ENCODE data around the gene C12orf60. TPM values are rescaled to one million over a fixed set of nuclear protein-coding genes. Genes with fewer than 3 reads are reported as not detected.

Gene C12orf60
- total and polyA plus RNA-seq, 5 donors from 2014 or later = 0.54 to 2.8 (median 1.4) TPM

- Mint-ChIP-seq H3K4me1 (peaks cover 0 to 6% (median 2%) of the 10 kb centered on the region in 4 donors), H3K9me3 (peaks cover 0 to 2% (median 0%) of the 10 kb centered on the region in 7 donors), H3K27ac (no peak overlapping the region), H3K36me3 (no peaks in the 10 kb centered on the region), H3K4me3 (no peak overlapping the region), H3K27me3 (peaks cover 32% of the 10 kb centered on the region)
- H3K27ac ChIP-seq (ENCODE audit: insufficient read depth, low read length, poor library complexity, severe bottlenecking) = no peak overlapping the region
- H3K9me3 ChIP-seq (ENCODE audit: control insufficient read depth in 2 of 2, low read length in 2 of 2) = no peaks in the 10 kb centered on the region
- H3K4me1 ChIP-seq (ENCODE audit: control insufficient read depth, insufficient read depth, low read length, poor library complexity, severe bottlenecking) = no peaks in the 10 kb centered on the region
- peaks cover 3% of the 10 kb centered on the region for H3K27me3 ChIP-seq (ENCODE audit: control insufficient read depth, insufficient read depth, low read length)
- H3K36me3 ChIP-seq (ENCODE audit: control insufficient read depth, insufficient read depth, low read length) = no peaks in the 10 kb centered on the region
- ATAC-seq (ENCODE audit: low read depth in 2 of 2) (no peak), DNase-seq (no peak)
- H3K4me3 ChIP-seq (ENCODE audit: low read depth, low read length) = no peak overlapping the region
Measured at GRCh38 chr12:14840616-14841015, 37.1 kb downstream of the C12orf60 start.

DNA sequence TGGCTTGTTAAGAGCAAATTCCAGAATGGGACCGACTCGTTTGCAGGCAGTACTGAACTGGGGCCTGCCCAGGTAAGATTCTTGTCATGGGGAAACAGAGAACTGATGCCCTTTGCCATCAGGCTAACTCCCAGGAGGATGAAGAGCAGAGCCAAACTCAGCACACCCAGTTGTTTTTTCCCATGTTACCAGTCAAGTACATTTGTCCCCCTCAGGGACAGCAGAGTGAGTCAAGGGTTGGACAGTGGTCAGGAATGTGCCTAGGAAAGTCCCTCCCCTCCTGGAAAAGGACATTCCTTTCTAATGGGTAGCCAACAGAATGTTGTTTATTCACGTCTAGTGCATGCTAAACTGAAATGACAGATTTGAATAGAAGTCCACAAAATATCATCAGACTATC lies 38.3 kb downstream of the C12orf60 start:
- ATAC-seq (ENCODE audit: low read depth in 2 of 2) (no peak), DNase-seq (no peak)
- Mint-ChIP-seq H3K27ac (no peak overlapping the region), H3K4me1 (peaks cover 0 to 7% (median 3%) of the 10 kb centered on the region in 4 donors), H3K4me3 (no peak overlapping the region), H3K9me3 (peaks cover 0 to 2% (median 0%) of the 10 kb centered on the region in 7 donors), H3K27me3 (peaks cover 23% of the 10 kb centered on the region), H3K36me3 (no peaks in the 10 kb centered on the region)
- Histone ChIP-seq H3K27ac (ENCODE audit: insufficient read depth, low read length, poor library complexity, severe bottlenecking) (no peak overlapping the region), H3K36me3 (ENCODE audit: control insufficient read depth, insufficient read depth, low read length) (no peaks in the 10 kb centered on the region), H3K9me3 (ENCODE audit: control insufficient read depth in 2 of 2, low read length in 2 of 2) (no peaks in the 10 kb centered on the region), H3K4me1 (ENCODE audit: control insufficient read depth, insufficient read depth, low read length, poor library complexity, severe bottlenecking) (no peaks in the 10 kb centered on the region), H3K27me3 (ENCODE audit: control insufficient read depth, insufficient read depth, low read length) (peaks cover 3% of the 10 kb centered on the region), H3K4me3 (ENCODE audit: low read depth, low read length) (no peak overlapping the region)

- no peak overlapping the region for H3K4me3 Mint-ChIP-seq
- no peaks in the 10 kb centered on the region for H3K36me3 Mint-ChIP-seq
- Histone ChIP-seq H3K27ac (ENCODE audit: insufficient read depth, low read length, poor library complexity, severe bottlenecking) (no peak overlapping the region), H3K4me3 (ENCODE audit: low read depth, low read length) (no peak overlapping the region), H3K9me3 (ENCODE audit: control insufficient read depth in 2 of 2, low read length in 2 of 2) (no peaks in the 10 kb centered on the region), H3K36me3 (ENCODE audit: control insufficient read depth, insufficient read depth, low read length) (no peaks in the 10 kb centered on the region), H3K27me3 (ENCODE audit: control insufficient read depth, insufficient read depth, low read length) (peaks cover 3% of the 10 kb centered on the region), H3K4me1 (ENCODE audit: control insufficient read depth, insufficient read depth, low read length, poor library complexity, severe bottlenecking) (no peaks in the 10 kb centered on the region)
- H3K27ac Mint-ChIP-seq = peak overlapping the region in 1 of 3 donors; percentile 7
- DNase-seq (no peak), ATAC-seq (ENCODE audit: low read depth in 2 of 2) (no peak)
- peaks cover 23% of the 10 kb centered on the region for H3K27me3 Mint-ChIP-seq
- peaks cover 0 to 2% (median 0%) of the 10 kb centered on the region in 7 donors for H3K9me3 Mint-ChIP-seq
- H3K4me1 Mint-ChIP-seq = peaks cover 0 to 7% (median 3%) of the 10 kb centered on the region in 4 donors
Measured at GRCh38 chr12:14842315-14842714, 38.8 kb downstream of the C12orf60 start.

DNA sequence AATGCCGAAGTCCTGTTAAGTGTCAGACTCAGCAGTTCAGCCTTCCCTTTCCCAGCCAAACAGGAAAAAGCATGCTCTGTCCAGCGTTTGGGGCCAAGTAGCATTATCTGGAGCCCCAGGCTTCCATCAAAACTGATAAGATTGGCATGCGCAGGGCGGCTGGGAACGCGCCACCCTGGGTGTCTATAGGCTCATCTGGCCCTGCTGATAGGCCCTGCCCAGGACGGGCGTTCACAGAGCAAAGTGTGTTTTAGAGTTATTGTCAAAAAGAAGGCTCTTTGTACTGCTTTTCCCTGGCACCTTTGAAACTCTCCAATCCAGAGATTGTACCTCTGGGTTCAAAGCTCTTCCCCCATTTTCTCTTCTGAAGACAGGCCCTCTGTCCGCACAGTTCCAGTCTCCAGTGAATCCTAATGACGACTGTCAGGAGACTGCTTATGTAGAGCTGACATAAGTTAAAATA lies 40.0 kb downstream of the C12orf60 start, which contains the start of gene ART4:
ART4 (minus strand) TSS at position 102 of the 463 bp plus-strand sequence. CDS start 413 bp downstream, outside the sequence.
- ATAC-seq (ENCODE audit: low read depth in 2 of 2) (no peak), DNase-seq (no peak)
- Histone ChIP-seq H3K9me3 (ENCODE audit: control insufficient read depth in 2 of 2, low read length in 2 of 2) (no peaks in the 10 kb centered on the region), H3K4me1 (ENCODE audit: control insufficient read depth, insufficient read depth, low read length, poor library complexity, severe bottlenecking) (no peaks in the 10 kb centered on the region), H3K27ac (ENCODE audit: insufficient read depth, low read length, poor library complexity, severe bottlenecking) (no peak within 1 kb of the TSS), H3K36me3 (ENCODE audit: control insufficient read depth, insufficient read depth, low read length) (no peaks in the 10 kb centered on the region), H3K4me3 (ENCODE audit: low read depth, low read length) (no peak within 1 kb of the TSS), H3K27me3 (ENCODE audit: control insufficient read depth, insufficient read depth, low read length) (peaks cover 2% of the 10 kb centered on the region)
- H3K4me1 Mint-ChIP-seq = peaks cover 0 to 7% (median 3%) of the 10 kb centered on the region in 4 donors
- no peaks in the 10 kb centered on the region for H3K9me3 Mint-ChIP-seq
- no peaks in the 10 kb centered on the region for H3K36me3 Mint-ChIP-seq
- H3K4me3 Mint-ChIP-seq = no peak within 1 kb of the TSS
- peak within 1 kb of the TSS in 2 of 3 donors; percentile 7 to 22 for H3K27ac Mint-ChIP-seq
- peaks cover 13% of the 10 kb centered on the region for H3K27me3 Mint-ChIP-seq

DNA sequence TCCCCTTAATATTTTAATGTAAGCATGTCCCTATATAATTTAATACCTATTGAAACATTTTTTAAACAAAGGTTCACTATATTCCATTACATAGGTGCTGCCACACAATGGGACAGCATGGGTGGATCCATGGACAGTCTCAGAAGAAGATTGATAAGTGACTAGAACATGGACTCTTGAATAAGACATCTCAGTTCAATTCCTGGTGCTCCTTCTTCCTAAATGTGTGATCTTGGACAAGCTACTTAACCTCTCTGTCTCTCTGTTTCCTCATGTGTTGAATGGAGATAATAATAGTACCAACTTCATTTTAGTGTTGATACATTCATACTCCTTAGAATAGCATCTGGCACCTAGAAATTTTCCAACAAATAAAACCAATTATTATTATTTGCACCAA lies 40.9 kb downstream of the C12orf60 start:
- H3K27me3 Mint-ChIP-seq = peaks cover 6% of the 10 kb centered on the region
- H3K9me3 ChIP-seq (ENCODE audit: control insufficient read depth in 2 of 2, low read length in 2 of 2) = no peaks in the 10 kb centered on the region
- no peaks in the 10 kb centered on the region for H3K9me3 Mint-ChIP-seq
- peaks cover 0 to 7% (median 3%) of the 10 kb centered on the region in 4 donors for H3K4me1 Mint-ChIP-seq
- ATAC-seq (ENCODE audit: low read depth in 2 of 2) (no peak), DNase-seq (no peak)
- no peak overlapping the region for H3K4me3 Mint-ChIP-seq
- H3K27ac Mint-ChIP-seq = no peak overlapping the region
- no peaks in the 10 kb centered on the region for H3K27me3 ChIP-seq (ENCODE audit: control insufficient read depth, insufficient read depth, low read length)
- H3K36me3 Mint-ChIP-seq = no peaks in the 10 kb centered on the region
- no peaks in the 10 kb centered on the region for H3K36me3 ChIP-seq (ENCODE audit: control insufficient read depth, insufficient read depth, low read length)
- H3K4me1 ChIP-seq (ENCODE audit: control insufficient read depth, insufficient read depth, low read length, poor library complexity, severe bottlenecking) = no peaks in the 10 kb centered on the region
- H3K27ac ChIP-seq (ENCODE audit: insufficient read depth, low read length, poor library complexity, severe bottlenecking) = no peak overlapping the region
- H3K4me3 ChIP-seq (ENCODE audit: low read depth, low read length) = no peak overlapping the region

- Histone ChIP-seq H3K27ac (ENCODE audit: insufficient read depth, low read length, poor library complexity, severe bottlenecking) (no peak overlapping the region), H3K4me1 (ENCODE audit: control insufficient read depth, insufficient read depth, low read length, poor library complexity, severe bottlenecking) (no peaks in the 10 kb centered on the region), H3K9me3 (ENCODE audit: control insufficient read depth in 2 of 2, low read length in 2 of 2) (no peaks in the 10 kb centered on the region), H3K27me3 (ENCODE audit: control insufficient read depth, insufficient read depth, low read length) (no peaks in the 10 kb centered on the region), H3K4me3 (ENCODE audit: low read depth, low read length) (no peak overlapping the region), H3K36me3 (ENCODE audit: control insufficient read depth, insufficient read depth, low read length) (no peaks in the 10 kb centered on the region)
- Mint-ChIP-seq H3K9me3 (no peaks in the 10 kb centered on the region), H3K4me1 (peaks cover 0 to 7% (median 3%) of the 10 kb centered on the region in 4 donors), H3K4me3 (peak overlapping the region in 1 of 4 donors; percentile 64), H3K27me3 (no peaks in the 10 kb centered on the region), H3K27ac (peak overlapping the region in 2 of 3 donors; percentile 20 to 78), H3K36me3 (no peaks in the 10 kb centered on the region)
- DNase-seq (peak; percentile 21 to 63 (median 55)), ATAC-seq (ENCODE audit: low read depth in 2 of 2) (peak; percentile 50 to 65)
Measured at GRCh38 chr12:14845350-14845750, 41.9 kb downstream of the C12orf60 start.

GRCh38 chr12:14846042-14846587 lies 42.6 kb downstream of the C12orf60 start:
- Histone ChIP-seq H3K27ac (ENCODE audit: insufficient read depth, low read length, poor library complexity, severe bottlenecking) (no peak overlapping the region), H3K4me1 (ENCODE audit: control insufficient read depth, insufficient read depth, low read length, poor library complexity, severe bottlenecking) (no peaks in the 10 kb centered on the region), H3K4me3 (ENCODE audit: low read depth, low read length) (no peak overlapping the region), H3K36me3 (ENCODE audit: control insufficient read depth, insufficient read depth, low read length) (no peaks in the 10 kb centered on the region), H3K27me3 (ENCODE audit: control insufficient read depth, insufficient read depth, low read length) (no peaks in the 10 kb centered on the region), H3K9me3 (ENCODE audit: control insufficient read depth in 2 of 2, low read length in 2 of 2) (no peaks in the 10 kb centered on the region)
- Mint-ChIP-seq H3K36me3 (no peaks in the 10 kb centered on the region), H3K9me3 (no peaks in the 10 kb centered on the region), H3K4me1 (peaks cover 0 to 7% (median 3%) of the 10 kb centered on the region in 4 donors), H3K27me3 (no peaks in the 10 kb centered on the region), H3K4me3 (no peak overlapping the region), H3K27ac (no peak overlapping the region)
- DNase-seq = no peak
- ATAC-seq (ENCODE audit: low read depth in 2 of 2) = no peak

All from CD4-positive, CD25-positive, alpha-beta regulatory T cell (primary cell).